ENCODE measurements around the gene CCNL2. TPM values are rescaled to one million over a fixed set of nuclear protein-coding genes. Genes with fewer than 3 reads are reported as not detected.

CCNL2 gene
- total and polyA plus RNA-seq, 2 donors (not counting 1 experiment from before 2014, with no cell fraction given) = 263 to 347 TPM

GRCh38 chr1:1377540-1378205 is 21.5 kb downstream of the CCNL2 start:
- Histone ChIP-seq H4K20me1 (ENCODE audit: control insufficient read depth, insufficient read depth, low read length, poor library complexity, severe bottlenecking) (peaks cover 16% of the 10 kb centered on the region), H3K4me1 (ENCODE audit: control insufficient read depth in 2 of 2, insufficient read depth in 2 of 2, low read length in 2 of 2) (peaks cover 10 to 22% of the 10 kb centered on the region in 2 donors), H3K4me2 (replicated peaks; ENCODE audit: low read depth, low read length, poor library complexity, severe bottlenecking) (no peak overlapping the region), H3K9ac (ENCODE audit: low read length) (no peak overlapping the region), H3K27me3 (replicated peaks in 1 of 4; ENCODE audit: control extremely low read depth in 1 of 4, control insufficient read depth in 3 of 4, insufficient read depth in 4 of 4, low read length in 3 of 4) (no peaks in the 10 kb centered on the region), H3K9me3 (ENCODE audit: control extremely low read depth in 1 of 3, control insufficient read depth in 2 of 3, insufficient read depth in 1 of 3, low read length in 2 of 3) (no peaks in the 10 kb centered on the region), H3K79me2 (ENCODE audit: control insufficient read depth, insufficient read depth, low read length) (peaks cover 29% of the 10 kb centered on the region), H3K27ac (ENCODE audit: low read length in 2 of 2) (no peak overlapping the region), H2AFZ (ENCODE audit: insufficient read depth, low read depth, low read length, poor library complexity, severe bottlenecking) (no peak overlapping the region), H3K4me3 (ENCODE audit: control extremely low read depth in 1 of 5, extremely low read depth in 1 of 5, insufficient read depth in 1 of 5, low read depth in 2 of 5, low read length in 4 of 5) (no peak overlapping the region), H3K36me3 (replicated peaks in 1 of 2; ENCODE audit: control extremely low read depth in 1 of 2, control insufficient read depth in 1 of 2, extremely low read depth in 1 of 2, insufficient read depth in 2 of 2, low read length in 1 of 2) (peaks cover 0 to 7% of the 10 kb centered on the region in 2 experiments)
- Mint-ChIP-seq H3K9me3 (ENCODE audit: insufficient read depth) (no peaks in the 10 kb centered on the region), H3K4me1 (peaks cover 9% of the 10 kb centered on the region), H3K27me3 (no peaks in the 10 kb centered on the region), H3K4me3 (no peak overlapping the region), H3K27ac (no peak overlapping the region)
- ATAC-seq (ENCODE audit: low read depth) (no peak), DNase-seq (no peak)
- intact Hi-C loops (cut with micrococcal nuclease) = no loop called here
- CTCF ChIA-PET = interaction anchor here (1.0 kb wide), 1 partner anchor 22 kb away, joined by 4 read pairs; no protein-coding TSS in a partner anchor
- WGBS (ENCODE audit: insufficient coverage) = 100% methylated on average over 9 of the region's 16 CpGs
- TF ChIP-seq EZH2 (IDR thresholded peaks at IDR 0.05; ENCODE audit: borderline replicate concordance, insufficient read depth, low read depth, low read length, poor library complexity, severe bottlenecking) = no peak
- TF ChIP-seq, protein P1, sequence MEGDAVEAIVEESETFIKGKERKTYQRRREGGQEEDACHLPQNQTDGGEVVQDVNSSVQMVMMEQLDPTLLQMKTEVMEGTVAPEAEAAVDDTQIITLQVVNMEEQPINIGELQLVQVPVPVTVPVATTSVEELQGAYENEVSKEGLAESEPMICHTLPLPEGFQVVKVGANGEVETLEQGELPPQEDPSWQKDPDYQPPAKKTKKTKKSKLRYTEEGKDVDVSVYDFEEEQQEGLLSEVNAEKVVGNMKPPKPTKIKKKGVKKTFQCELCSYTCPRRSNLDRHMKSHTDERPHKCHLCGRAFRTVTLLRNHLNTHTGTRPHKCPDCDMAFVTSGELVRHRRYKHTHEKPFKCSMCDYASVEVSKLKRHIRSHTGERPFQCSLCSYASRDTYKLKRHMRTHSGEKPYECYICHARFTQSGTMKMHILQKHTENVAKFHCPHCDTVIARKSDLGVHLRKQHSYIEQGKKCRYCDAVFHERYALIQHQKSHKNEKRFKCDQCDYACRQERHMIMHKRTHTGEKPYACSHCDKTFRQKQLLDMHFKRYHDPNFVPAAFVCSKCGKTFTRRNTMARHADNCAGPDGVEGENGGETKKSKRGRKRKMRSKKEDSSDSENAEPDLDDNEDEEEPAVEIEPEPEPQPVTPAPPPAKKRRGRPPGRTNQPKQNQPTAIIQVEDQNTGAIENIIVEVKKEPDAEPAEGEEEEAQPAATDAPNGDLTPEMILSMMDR (IDR thresholded peaks at IDR 0.05) = no peak
- POLR2A ChIA-PET = interaction anchor here (1.5 kb wide), 1 partner anchor 21 kb away, joined by 3 read pairs; the partner anchor contains the start of gene CCNL2
